ENCODE results near the gene MAP3K3. TPM values are rescaled to one million over a fixed set of nuclear protein-coding genes. Genes with fewer than 3 reads are reported as not detected.

MAP3K3 gene
- total RNA-seq, 2 donors from 2014 or later, result 30.8 to 38.7 TPM

DNA sequence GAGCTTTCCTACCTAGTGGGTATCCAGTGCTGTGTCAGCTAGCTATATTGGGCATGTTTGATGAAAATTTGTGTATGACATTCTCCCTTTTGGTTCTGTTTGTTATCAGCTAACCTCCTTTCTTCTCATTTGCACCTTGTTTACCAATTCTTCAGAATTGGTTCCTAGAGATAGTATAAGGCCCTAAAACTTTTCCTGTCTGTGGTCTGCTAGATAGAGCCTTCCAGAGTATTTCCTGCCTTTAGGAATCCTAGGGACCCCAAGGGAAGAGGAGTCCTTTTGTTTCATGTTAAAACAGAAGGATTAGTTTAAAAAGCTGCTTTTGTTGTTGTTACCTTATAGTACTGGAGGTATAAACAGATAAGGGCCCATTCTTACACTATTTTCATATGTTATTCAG, 11.5 kb downstream of the MAP3K3 start:
- peak overlapping the region; percentile 47 for H3K27ac Mint-ChIP-seq
- H3K27me3 Mint-ChIP-seq, result no peaks in the 10 kb centered on the region
- ATAC-seq (replicated peaks), result no peak

DNA sequence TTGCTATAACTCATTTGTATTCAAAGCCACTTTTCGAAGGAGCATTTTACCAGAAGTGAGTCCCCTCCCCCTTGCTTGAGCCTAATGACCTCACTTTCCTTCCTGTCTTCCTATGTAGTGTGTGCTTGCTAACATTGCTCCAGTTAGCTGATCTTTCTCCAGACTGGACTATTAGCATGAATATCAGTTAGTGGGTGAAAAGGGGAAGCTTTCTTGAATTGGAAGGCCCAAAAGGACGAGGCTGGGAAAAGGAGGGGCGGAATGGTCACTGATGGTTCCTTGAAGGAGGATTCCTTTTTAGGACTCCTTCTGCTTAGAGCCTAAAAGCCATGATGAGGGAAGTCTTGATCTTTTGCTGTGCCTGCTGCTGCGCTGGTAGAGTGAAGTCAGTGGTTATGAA, 11.9 kb downstream of the MAP3K3 start:
- Mint-ChIP-seq H3K27me3 (no peaks in the 10 kb centered on the region), H3K36me3 (ENCODE audit: low read depth) (peaks cover 60% of the 10 kb centered on the region), H3K9me3 (no peaks in the 10 kb centered on the region), H3K27ac (peak overlapping the region; percentile 47), H3K4me3 (no peak overlapping the region), H3K4me1 (peaks cover 4% of the 10 kb centered on the region)
- no peak for ATAC-seq (replicated peaks)

More for the DNA sequence above, 11.5 kb downstream of the MAP3K3 start:
- Mint-ChIP-seq H3K9me3 (no peaks in the 10 kb centered on the region), H3K4me1 (no peaks in the 10 kb centered on the region), H3K36me3 (ENCODE audit: low read depth) (peaks cover 56% of the 10 kb centered on the region), H3K4me3 (no peak overlapping the region)

DNA sequence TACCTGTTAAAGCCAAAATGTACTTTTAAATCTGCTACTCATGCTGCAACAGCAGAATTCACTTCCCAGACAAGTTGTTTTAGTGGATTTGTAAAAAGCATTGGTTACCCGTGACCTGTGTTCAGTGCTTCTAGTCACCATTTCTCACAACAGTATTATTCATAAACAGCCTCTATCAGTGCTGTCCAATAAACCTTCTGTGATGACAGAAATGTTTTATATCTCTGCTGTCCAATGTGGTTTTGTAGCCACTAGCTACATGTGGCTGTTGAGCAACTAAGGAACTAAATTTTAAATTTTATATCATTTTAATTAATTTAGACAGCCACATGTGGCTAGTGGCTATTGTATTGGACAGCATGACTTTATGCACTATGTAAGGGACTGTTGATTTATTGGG, 12.6 kb downstream of the MAP3K3 start:
- peaks cover 64% of the 10 kb centered on the region for H3K36me3 Mint-ChIP-seq (ENCODE audit: low read depth)
- no peaks in the 10 kb centered on the region for H3K9me3 Mint-ChIP-seq
- peaks cover 6% of the 10 kb centered on the region for H3K4me1 Mint-ChIP-seq
- no peak for ATAC-seq (replicated peaks)
- no peak overlapping the region for H3K4me3 Mint-ChIP-seq
- no peaks in the 10 kb centered on the region for H3K27me3 Mint-ChIP-seq
- no peak overlapping the region for H3K27ac Mint-ChIP-seq

DNA sequence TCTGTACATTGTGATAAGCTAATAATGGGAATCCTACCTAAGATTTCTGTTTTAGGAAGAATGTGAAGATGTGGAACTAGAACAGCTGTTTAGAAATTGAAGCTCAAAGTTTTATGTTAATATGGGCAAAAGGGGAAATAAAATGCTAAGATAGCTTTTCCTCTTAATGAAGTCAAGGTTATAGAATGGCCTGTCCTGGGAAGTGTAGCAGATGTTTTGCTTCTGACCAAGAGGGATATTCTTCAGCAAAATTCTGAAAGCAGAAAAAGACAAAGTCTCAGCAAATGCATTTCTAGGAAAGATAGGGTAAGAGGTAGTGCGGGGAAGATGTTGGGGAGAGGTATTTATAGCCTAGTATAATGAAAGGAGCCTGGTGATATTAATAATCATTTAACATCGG, 13.1 kb downstream of the MAP3K3 start:
- Mint-ChIP-seq H3K4me1 (peaks cover 6% of the 10 kb centered on the region), H3K36me3 (ENCODE audit: low read depth) (peaks cover 64% of the 10 kb centered on the region), H3K9me3 (no peaks in the 10 kb centered on the region), H3K27ac (no peak overlapping the region), H3K4me3 (no peak overlapping the region), H3K27me3 (no peaks in the 10 kb centered on the region)
- no peak for ATAC-seq (replicated peaks)

DNA sequence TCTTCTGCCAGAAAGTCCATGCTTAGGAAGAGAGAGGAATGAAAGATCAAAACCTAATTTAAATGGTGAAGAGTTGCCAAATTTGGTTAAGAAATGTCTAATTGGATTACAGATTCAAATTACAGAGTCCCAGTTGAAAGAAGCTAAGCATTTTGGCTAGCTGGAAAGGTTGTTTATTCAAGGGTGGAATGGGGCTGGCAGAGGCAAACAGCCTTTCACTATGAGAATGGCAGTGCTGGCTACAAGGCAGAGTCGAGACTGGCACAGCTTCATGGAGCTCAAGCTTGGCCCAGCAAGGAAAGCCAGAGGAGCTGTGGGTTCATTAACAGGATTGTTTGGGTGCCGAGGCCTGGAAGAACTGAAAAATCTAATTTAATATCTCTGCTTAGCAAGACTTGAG, 13.6 kb downstream of the MAP3K3 start:
- Mint-ChIP-seq H3K9me3 (no peaks in the 10 kb centered on the region), H3K27ac (no peak overlapping the region), H3K4me3 (no peak overlapping the region), H3K27me3 (no peaks in the 10 kb centered on the region), H3K4me1 (peaks cover 6% of the 10 kb centered on the region), H3K36me3 (ENCODE audit: low read depth) (peaks cover 64% of the 10 kb centered on the region)
- ATAC-seq (replicated peaks), result no peak

DNA sequence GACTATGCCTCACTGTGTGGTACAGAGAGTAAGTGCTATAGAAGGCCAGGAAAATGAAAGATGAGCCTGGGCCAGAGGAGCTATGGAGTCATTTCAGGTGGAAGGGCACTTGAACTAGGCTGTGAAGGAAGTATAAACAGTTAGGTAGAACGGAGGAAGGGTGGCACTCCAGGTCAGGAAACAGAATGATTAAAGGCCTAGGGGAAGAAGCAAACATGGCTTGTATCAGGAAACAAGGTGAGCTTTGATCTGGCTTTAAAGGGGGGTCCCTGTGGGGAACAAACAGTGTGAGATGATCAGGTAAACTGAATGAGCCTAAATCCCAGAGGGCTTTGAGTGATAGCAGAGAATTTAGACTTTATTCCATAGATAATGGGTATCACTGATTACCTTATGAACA, 16.9 kb downstream of the MAP3K3 start:
- Mint-ChIP-seq H3K9me3 (no peaks in the 10 kb centered on the region), H3K27ac (peak overlapping the region; percentile 61), H3K4me1 (peaks cover 6% of the 10 kb centered on the region), H3K36me3 (ENCODE audit: low read depth) (peaks cover 45% of the 10 kb centered on the region), H3K4me3 (no peak overlapping the region), H3K27me3 (no peaks in the 10 kb centered on the region)
- ATAC-seq (replicated peaks), result peak; percentile 26

DNA sequence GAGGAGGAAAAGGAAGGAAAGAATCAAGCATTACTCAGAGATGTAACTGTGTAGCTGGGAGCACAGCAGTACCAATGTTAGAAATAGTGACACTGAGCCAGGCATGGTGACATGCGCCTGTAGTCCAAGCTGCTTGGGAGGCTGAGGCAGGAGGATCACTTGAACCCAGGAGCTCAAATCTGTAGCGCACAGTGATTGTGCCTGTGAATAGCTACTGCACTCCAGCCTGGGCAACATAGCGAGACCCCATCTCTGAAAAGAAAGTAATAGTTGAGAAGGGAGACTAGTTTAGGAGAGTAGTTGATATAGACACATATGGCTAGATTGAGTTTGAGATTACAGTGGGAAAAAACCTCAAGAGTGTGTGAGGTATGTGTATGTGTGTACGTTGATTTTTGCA, 17.8 kb downstream of the MAP3K3 start:
- no peak for ATAC-seq (replicated peaks)
- no peaks in the 10 kb centered on the region for H3K9me3 Mint-ChIP-seq
- H3K4me1 Mint-ChIP-seq, result peaks cover 11% of the 10 kb centered on the region
- H3K27ac Mint-ChIP-seq, result no peak overlapping the region
- no peaks in the 10 kb centered on the region for H3K27me3 Mint-ChIP-seq
- H3K36me3 Mint-ChIP-seq (ENCODE audit: low read depth), result peaks cover 42% of the 10 kb centered on the region
- no peak overlapping the region for H3K4me3 Mint-ChIP-seq

DNA sequence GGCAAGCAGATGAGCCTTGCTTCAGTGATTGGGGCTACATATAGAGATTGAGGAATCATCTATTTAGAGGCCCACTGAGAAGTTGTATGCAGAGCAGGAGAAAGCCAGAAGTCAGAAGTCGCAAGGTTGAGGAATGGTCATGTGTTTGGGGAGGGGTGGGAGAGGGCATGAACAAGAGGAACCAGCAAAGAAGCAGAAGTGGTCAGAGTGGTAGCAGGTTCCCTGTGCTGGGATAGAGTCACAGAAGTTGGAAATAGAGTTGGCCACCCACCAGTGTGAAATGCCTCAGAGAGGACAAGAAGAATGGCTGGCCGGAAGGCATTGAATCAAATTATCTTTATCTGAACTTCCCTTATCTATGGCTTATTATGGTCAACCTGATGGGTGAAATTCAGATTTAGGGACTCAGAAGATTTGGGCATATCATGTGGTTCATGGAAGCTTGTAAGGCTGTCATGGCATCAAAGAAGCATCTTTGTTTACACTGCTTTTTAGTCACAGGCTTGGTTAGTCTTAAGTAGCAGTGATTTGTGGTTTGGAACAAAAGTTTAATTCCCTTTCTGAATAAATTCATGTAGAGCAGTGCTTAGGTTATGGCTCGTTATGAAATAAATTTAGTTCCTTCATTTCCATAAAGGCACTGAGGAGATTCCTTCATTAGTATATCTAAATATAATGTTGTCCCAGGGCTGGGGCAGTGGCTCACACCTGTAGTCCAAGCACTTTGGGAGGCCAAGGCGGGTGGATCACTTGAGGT, 19.7 kb downstream of the MAP3K3 start:
- Mint-ChIP-seq H3K4me1 (peaks cover 15% of the 10 kb centered on the region), H3K9me3 (no peaks in the 10 kb centered on the region), H3K27me3 (no peaks in the 10 kb centered on the region), H3K27ac (no peak overlapping the region), H3K36me3 (ENCODE audit: low read depth) (peaks cover 39% of the 10 kb centered on the region), H3K4me3 (no peak overlapping the region)
- no peak for ATAC-seq (replicated peaks)

DNA sequence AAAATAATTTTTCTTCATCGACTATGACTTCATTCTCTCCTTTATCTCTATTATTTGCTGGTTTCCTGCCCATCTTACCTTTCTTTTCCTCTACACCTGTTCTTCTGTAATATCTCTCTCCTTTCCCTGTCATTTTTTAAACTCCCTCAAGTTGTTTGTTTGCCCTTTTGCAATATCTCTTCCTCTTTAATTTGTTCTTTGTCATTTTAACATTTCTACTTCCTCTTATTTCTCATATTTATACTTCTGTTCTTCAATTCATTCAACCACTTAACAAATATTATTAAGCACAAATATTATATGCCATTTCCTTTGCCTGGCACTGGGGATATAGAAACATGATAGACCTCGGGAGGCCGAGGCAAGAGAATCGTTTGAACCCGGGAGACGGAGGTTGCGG, 22.6 kb downstream of the MAP3K3 start:
- Mint-ChIP-seq H3K4me3 (no peak overlapping the region), H3K27ac (peak overlapping the region; percentile 82), H3K27me3 (no peaks in the 10 kb centered on the region), H3K4me1 (peaks cover 13% of the 10 kb centered on the region), H3K36me3 (ENCODE audit: low read depth) (peaks cover 35% of the 10 kb centered on the region), H3K9me3 (no peaks in the 10 kb centered on the region)
- no peak for ATAC-seq (replicated peaks)

DNA sequence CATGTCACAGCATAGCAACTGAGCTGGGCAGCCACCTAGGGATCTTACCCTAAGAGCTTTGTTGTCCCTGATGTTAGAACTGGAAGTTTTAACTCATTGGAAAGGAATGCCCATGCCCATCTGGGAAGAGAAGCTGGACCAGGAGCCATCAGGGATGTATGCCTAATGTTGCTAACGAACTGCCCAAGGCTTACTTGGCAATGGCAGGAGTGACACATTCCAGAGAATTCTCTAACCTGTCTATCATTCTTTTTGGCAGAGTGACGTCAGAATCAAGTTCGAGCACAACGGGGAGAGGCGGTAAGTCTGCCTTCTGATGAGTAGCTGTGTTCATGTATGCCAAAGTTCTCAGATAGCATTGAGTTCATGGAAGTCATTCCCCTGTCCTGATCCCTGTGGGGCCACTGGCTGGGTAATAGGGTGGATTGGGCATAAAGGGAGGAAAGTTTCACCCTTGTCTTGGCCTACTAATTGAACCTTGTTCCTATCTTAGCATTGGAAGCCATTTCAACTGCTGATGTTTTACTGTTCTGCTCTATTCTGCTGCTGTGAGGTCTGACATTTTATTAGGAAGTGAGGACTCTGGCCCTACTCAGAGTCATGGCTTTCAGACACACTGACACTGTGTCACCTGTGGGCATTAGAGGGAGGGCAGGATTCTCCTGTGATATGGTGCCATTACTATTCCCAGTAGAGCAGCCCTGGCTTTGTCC, 23.7 kb downstream of the MAP3K3 start:
- H3K4me1 Mint-ChIP-seq, result peaks cover 14% of the 10 kb centered on the region
- no peaks in the 10 kb centered on the region for H3K27me3 Mint-ChIP-seq

DNA sequence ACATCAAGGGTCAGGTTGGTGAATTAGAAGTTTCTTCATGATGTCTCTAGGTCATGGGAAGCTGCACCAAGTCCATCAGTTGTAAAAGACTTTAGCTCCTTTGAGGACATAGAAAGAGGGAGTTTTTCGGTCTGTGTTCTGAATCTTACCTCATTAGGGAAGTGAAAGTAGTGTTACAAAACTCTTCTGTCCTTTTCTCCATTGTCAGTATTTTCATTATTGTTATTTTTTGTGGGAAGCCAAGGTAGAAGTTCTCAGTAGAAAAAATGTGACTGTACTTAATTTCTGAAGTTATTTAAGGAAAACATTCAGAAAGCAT, 24.2 kb downstream of the MAP3K3 start:
- Mint-ChIP-seq H3K27me3 (no peaks in the 10 kb centered on the region), H3K4me3 (peak overlapping the region; percentile 18), H3K36me3 (ENCODE audit: low read depth) (peaks cover 45% of the 10 kb centered on the region), H3K9me3 (no peaks in the 10 kb centered on the region), H3K27ac (peak overlapping the region; percentile 82), H3K4me1 (peaks cover 14% of the 10 kb centered on the region)
- ATAC-seq (replicated peaks), result peak; percentile 34

More for the DNA sequence above, 23.7 kb downstream of the MAP3K3 start:
- peak overlapping the region; percentile 18 for H3K4me3 Mint-ChIP-seq
- H3K27ac Mint-ChIP-seq, result peak overlapping the region; percentile 82
- ATAC-seq (replicated peaks), result peak; percentile 14
- H3K9me3 Mint-ChIP-seq, result no peaks in the 10 kb centered on the region
- peaks cover 43% of the 10 kb centered on the region for H3K36me3 Mint-ChIP-seq (ENCODE audit: low read depth)

DNA sequence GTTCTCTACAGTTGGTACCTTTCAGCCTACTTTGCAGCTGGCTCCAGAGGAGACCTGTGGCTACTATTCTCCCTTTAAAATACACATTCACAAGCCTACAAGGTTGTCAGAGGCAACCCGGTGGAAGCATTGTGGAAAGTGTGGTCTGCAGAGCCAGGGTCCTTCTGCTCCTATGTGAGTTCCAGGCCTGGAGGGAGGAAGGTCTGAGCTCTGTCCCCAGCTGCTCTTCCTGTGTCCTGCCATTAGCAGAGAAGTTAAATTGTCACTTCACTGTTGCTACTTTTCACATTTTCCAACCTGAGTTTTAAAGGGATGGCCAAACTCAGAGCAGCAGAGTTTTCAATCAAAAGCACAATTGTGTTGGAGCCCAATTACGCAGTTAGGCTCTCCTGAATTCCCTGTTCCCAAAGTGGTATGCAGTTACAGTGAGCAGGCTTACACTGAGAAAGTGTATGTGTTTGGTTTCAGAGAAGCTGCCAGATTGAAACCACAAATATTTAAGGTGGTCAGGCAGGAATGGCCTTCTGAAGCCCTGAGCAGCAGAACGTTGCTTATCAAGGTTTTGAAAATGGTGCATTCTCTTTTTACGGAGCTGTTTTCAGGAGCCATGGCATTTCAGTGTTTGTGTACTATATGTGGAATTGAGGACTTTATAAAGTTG, 25.0 kb downstream of the MAP3K3 start:
- Mint-ChIP-seq H3K9me3 (no peaks in the 10 kb centered on the region), H3K4me3 (no peak overlapping the region), H3K36me3 (ENCODE audit: low read depth) (peaks cover 53% of the 10 kb centered on the region), H3K27me3 (no peaks in the 10 kb centered on the region), H3K27ac (peak overlapping the region; percentile 82), H3K4me1 (peaks cover 14% of the 10 kb centered on the region)
- no peak for ATAC-seq (replicated peaks)

DNA sequence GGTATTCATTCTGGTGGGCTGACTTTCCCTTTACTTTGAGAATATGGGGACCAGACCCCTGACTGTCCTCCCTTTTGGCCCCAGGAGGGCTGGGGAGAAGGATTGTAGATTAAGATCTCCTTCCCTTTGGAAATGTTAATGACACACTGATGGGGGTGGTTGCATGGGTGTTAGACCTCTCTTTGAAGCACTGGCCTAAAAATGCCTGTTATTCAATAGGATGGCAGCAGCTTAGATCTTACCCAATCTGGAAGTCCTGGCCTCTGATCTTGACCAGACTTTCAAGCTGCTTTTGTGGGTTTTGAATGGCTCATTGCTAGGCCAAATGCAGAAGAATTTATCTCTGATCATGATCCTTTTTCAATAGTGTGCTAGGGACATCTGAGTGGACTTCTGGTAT, 25.7 kb downstream of the MAP3K3 start:
- no peak for ATAC-seq (replicated peaks)
- Mint-ChIP-seq H3K4me1 (peaks cover 14% of the 10 kb centered on the region), H3K27me3 (no peaks in the 10 kb centered on the region), H3K36me3 (ENCODE audit: low read depth) (peaks cover 60% of the 10 kb centered on the region), H3K9me3 (no peaks in the 10 kb centered on the region), H3K4me3 (no peak overlapping the region), H3K27ac (no peak overlapping the region)

DNA sequence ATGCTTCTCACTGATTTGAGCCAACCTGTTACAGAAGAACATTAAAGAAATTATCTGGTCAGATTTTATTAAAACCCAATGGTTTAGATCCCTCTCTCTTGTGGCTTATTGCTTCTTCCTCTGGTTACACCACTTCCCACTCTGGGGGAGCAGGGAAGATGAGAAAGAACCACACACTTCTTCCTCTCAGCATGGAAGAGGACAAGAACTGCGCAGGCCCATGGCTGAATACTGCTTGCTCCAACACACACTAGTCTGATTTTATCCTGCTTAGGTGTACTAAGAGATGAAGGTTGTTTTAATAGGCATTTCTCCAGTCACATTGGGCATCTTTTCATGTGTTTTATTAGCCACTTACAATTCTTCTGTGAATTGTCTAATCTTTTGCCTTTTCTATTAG, 27.6 kb downstream of the MAP3K3 start:
- Mint-ChIP-seq H3K9me3 (no peaks in the 10 kb centered on the region), H3K4me1 (peaks cover 11% of the 10 kb centered on the region), H3K27me3 (no peaks in the 10 kb centered on the region), H3K4me3 (no peak overlapping the region), H3K36me3 (ENCODE audit: low read depth) (peaks cover 74% of the 10 kb centered on the region), H3K27ac (peak overlapping the region; percentile 33)
- no peak for ATAC-seq (replicated peaks)

DNA sequence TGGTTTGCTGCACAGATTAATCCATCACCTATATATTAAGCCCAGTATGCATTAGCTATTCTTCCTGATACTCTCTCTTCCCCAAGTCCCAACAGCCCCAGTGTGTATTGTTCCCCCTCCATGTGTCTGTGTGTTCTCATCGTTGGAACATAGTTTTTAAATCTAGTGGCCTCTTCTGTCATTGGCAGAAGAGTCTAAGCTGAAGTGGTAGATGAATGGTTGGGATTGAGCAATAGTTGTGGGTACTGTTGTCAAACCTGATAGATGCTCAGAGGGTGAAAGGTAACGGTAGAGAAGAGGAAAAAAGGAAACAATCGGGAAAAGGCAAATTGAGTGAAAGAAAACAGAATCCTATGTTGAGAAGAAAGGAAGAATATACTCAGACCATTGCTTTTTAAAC, 29.9 kb downstream of the MAP3K3 start:
- Mint-ChIP-seq H3K27me3 (no peaks in the 10 kb centered on the region), H3K36me3 (ENCODE audit: low read depth) (peaks cover 63% of the 10 kb centered on the region)
- no peak for ATAC-seq (replicated peaks)

More for the DNA sequence above, 29.9 kb downstream of the MAP3K3 start:
- peaks cover 4% of the 10 kb centered on the region for H3K4me1 Mint-ChIP-seq
- peak overlapping the region; percentile 8 for H3K27ac Mint-ChIP-seq
- no peak overlapping the region for H3K4me3 Mint-ChIP-seq
- no peaks in the 10 kb centered on the region for H3K9me3 Mint-ChIP-seq

Data from activated T-helper 17 cell treated with anti-CD3 and anti-CD28 coated beads, Interleukin-2, amount 50 U/mL, for 72 hours (primary cell).